SK-N-SH (cell line): ENCODE results near the gene NUMB.

Experiments used
- CHD2 ChIP-seq: fragments of 150-350 bp; IDR thresholded peaks from 2 replicates; pipeline ENCODE4 v1.6.1; 2018; ENCODE audit warnings: low read length; ENCODE audit not compliant: partially characterized antibody
- ELF1 ChIP-seq: IDR thresholded peaks from 2 replicates; pipeline ENCODE4 v1.4.0; 2012
- EP300 ChIP-seq, 2 experiments: IDR thresholded peaks; 2 replicates each; pipeline versions ENCODE4 v1.4.0 to v1.6.1; 2012; ENCODE audit warnings: borderline replicate concordance in 1 of 2, low read depth in 1 of 2, low read length in 1 of 2
- FOSL2 ChIP-seq: IDR thresholded peaks from 2 replicates; pipeline ENCODE4 v1.4.0; 2012; ENCODE audit warnings: low read depth, mild to moderate bottlenecking, moderate library complexity, borderline replicate concordance
- JUND ChIP-seq: IDR thresholded peaks from 2 replicates; pipeline ENCODE4 v1.4.0; 2012
- POLR2AphosphoS5 ChIP-seq: IDR thresholded peaks from 2 replicates; pipeline ENCODE4 v1.6.1; 2012; ENCODE audit warnings: low read depth, low read length
- RAD21 ChIP-seq: IDR thresholded peaks from 2 replicates; pipeline ENCODE4 v1.6.1; 2012; ENCODE audit warnings: mild to moderate bottlenecking, low read length
- SIN3A ChIP-seq: IDR thresholded peaks from 2 replicates; pipeline ENCODE4 v1.6.1; 2012; ENCODE audit warnings: low read depth, mild to moderate bottlenecking, low read length, moderate library complexity, borderline replicate concordance
- SMC3 ChIP-seq: IDR thresholded peaks from 2 replicates; pipeline ENCODE4 v1.6.1; 2012; ENCODE audit warnings: low read depth, low read length, improper control_type of control experiment
- TAF1 ChIP-seq: IDR thresholded peaks from 2 replicates; pipeline ENCODE4 v1.6.1; 2012; ENCODE audit warnings: low read depth, mild to moderate bottlenecking, low read length, moderate library complexity, borderline replicate concordance
- YY1 ChIP-seq: IDR thresholded peaks from 2 replicates; pipeline ENCODE4 v1.4.0; 2012; ENCODE audit warnings: low read depth, mild to moderate bottlenecking
- TF ChIP-seq, protein P1 (sequence below): fragments of 200-600 bp; sonication (generic); IDR thresholded peaks from 2 replicates; pipeline ENCODE4 v1.6.1; 2017; ENCODE audit warnings: antibody characterized with exemption, mild to moderate bottlenecking, moderate library complexity
- TF ChIP-seq, protein P2 (sequence below): fragments of 150-350 bp; IDR thresholded peaks from 2 replicates; pipeline ENCODE4 v1.6.1; 2017; ENCODE audit warnings: antibody characterized with exemption, low read length, low read depth, borderline replicate concordance

DNA sequence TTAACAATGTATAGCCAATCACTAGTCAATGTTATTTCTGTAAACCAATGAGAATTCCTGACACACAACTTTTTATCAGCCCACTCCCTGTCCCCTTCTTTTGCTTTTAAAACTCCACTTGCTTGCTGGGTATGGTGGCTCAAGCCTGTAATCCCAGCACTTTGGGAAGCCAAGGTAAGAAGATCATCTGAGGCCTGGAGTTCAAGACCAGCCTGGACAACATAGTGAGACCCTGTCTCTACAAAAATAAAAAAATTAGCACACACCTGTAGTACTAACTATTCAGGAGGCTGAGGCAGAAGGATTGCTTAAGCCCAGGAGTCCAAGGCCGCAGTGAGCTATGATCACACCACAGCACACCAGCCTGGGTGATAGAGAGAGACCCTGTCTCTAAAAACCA lies 133.3 kb downstream of the NUMB start:
- TF ChIP-seq, protein P1, sequence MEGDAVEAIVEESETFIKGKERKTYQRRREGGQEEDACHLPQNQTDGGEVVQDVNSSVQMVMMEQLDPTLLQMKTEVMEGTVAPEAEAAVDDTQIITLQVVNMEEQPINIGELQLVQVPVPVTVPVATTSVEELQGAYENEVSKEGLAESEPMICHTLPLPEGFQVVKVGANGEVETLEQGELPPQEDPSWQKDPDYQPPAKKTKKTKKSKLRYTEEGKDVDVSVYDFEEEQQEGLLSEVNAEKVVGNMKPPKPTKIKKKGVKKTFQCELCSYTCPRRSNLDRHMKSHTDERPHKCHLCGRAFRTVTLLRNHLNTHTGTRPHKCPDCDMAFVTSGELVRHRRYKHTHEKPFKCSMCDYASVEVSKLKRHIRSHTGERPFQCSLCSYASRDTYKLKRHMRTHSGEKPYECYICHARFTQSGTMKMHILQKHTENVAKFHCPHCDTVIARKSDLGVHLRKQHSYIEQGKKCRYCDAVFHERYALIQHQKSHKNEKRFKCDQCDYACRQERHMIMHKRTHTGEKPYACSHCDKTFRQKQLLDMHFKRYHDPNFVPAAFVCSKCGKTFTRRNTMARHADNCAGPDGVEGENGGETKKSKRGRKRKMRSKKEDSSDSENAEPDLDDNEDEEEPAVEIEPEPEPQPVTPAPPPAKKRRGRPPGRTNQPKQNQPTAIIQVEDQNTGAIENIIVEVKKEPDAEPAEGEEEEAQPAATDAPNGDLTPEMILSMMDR: no peak
- TF ChIP-seq, protein P2, sequence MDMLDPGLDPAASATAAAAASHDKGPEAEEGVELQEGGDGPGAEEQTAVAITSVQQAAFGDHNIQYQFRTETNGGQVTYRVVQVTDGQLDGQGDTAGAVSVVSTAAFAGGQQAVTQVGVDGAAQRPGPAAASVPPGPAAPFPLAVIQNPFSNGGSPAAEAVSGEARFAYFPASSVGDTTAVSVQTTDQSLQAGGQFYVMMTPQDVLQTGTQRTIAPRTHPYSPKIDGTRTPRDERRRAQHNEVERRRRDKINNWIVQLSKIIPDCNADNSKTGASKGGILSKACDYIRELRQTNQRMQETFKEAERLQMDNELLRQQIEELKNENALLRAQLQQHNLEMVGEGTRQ: no peak
- TF ChIP-seq POLR2AphosphoS5 (no peak), RAD21 (no peak), EP300 (IDR thresholded peaks at IDR 0.05; ENCODE audit: borderline replicate concordance in 1 of 2, low read depth in 1 of 2, low read length in 1 of 2) (no peak), FOSL2 (no peak), TAF1 (no peak), YY1 (no peak), CHD2 (no peak), ELF1 (no peak), SIN3A (no peak), JUND (no peak), SMC3 (no peak)
